ENCODE data around the gene AFM.

DNA sequence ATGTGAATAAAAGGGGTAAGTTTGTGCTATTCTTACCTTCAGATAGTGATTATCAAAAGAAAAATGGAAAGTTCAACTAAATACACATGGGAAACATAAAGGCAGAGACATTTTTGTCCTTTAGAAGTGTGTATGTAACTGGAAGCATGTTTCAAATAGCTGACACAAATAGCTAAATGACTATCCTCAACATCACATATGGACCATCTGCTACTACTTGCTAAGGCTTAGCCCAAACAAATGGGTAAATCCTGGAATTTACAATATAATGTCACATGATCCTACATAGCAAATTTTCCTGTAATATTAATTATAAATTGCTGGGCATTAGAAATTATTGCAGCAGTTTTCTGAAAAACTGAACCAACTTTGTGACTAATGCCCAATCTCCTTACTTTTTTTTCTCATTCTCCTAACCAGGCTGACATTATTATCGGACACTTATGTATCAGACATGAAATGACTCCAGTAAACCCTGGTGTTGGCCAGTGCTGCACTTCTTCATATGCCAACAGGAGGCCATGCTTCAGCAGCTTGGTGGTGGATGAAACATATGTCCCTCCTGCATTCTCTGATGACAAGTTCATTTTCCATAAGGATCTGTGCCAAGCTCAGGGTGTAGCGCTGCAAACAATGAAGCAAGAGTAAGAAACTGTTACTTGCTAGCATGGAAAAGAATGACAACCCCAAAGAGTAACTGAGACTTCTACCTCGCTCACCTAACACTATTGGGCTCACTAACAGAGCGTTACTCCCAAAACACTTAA lies 29.4 kb upstream of the AFM start:
- TF ChIP-seq, protein P1, sequence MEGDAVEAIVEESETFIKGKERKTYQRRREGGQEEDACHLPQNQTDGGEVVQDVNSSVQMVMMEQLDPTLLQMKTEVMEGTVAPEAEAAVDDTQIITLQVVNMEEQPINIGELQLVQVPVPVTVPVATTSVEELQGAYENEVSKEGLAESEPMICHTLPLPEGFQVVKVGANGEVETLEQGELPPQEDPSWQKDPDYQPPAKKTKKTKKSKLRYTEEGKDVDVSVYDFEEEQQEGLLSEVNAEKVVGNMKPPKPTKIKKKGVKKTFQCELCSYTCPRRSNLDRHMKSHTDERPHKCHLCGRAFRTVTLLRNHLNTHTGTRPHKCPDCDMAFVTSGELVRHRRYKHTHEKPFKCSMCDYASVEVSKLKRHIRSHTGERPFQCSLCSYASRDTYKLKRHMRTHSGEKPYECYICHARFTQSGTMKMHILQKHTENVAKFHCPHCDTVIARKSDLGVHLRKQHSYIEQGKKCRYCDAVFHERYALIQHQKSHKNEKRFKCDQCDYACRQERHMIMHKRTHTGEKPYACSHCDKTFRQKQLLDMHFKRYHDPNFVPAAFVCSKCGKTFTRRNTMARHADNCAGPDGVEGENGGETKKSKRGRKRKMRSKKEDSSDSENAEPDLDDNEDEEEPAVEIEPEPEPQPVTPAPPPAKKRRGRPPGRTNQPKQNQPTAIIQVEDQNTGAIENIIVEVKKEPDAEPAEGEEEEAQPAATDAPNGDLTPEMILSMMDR (IDR thresholded peaks at IDR 0.05; ENCODE audit: borderline replicate concordance, extremely low read depth, low read length, poor library complexity, severe bottlenecking): no peak
- no peak for TF ChIP-seq EZH2 (IDR thresholded peaks at IDR 0.05; ENCODE audit: borderline replicate concordance, low read depth, low read length, severe bottlenecking)

Measured in DND-41 (cell line).